ENCODE measurements around the gene APOD.
"Not testable (repeated sequence)": the region's sequence is repeated elsewhere in the genome, so short reads cannot be mapped to it uniquely, and the experiment has no call there.

Gene APOD

DNA sequence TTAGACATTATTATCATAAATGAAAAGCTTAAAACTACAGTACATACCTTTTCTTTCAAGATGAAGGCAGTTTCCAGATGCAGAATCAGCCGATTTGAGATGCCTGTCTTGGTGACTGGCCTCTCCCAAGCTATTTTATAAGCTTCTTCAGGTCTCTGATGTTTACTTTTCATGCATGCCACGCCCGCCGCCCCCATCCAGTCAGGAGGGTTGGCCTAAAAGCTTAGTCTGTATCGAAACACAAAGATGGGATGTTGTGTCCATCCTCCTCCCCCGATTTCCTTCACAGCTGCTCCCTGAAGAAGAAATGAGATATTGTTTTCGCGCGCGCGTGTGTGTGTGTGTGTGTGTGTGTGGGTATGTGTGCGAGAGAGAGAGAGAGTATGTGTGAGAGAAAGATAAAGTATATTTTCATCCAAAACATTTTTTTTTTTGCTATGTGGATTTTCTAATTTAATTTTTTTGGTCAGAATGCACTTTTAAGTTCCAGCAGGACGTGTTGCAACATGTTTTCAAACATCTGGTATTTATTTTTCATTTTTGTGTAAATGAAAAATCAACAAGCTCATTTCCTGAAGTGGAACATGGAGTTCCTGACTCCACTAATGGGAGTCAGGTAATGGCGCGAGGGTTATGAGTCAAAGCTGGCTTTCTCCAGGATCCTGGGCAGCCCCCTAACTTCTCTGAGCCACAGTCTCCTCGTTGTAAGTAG, at the start of gene APOD:
Gene APOD, minus strand, starts transcription at position 110 of the 712 bp plus-strand sequence. CDS start 4,479 bp downstream, outside the sequence.
- DNase-seq (ENCODE audit: low read depth) = no peak

DNA sequence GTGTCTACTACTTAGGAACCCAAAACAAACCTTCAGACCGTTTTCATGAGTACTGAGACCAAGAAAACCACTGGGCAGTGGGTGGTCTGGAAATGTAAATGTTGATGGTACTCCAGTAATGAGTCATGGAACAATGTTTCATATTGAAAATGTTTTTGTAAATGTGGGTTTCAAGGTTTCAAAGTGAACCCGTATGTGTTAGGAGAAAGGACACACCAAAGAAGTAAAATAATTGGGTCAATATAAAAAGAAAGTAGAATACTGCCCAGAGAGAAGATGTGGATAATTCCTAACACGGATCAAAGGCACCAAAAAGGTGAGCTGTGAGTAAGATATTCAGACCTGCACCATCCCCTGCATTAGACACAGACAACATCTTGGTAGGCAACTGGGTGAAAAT, 49.6 kb upstream of the APOD start:
- DNase-seq (ENCODE audit: low read depth) = not testable (repeated sequence)

- not testable (repeated sequence) for DNase-seq (ENCODE audit: low read depth)
Observed at GRCh38 chr3:195632501-195633185, 48.9 kb upstream of the APOD start.

GRCh38 chr3:195632046-195632445, 48.3 kb upstream of the APOD start:
- not testable (repeated sequence) for DNase-seq (ENCODE audit: low read depth)

DNA sequence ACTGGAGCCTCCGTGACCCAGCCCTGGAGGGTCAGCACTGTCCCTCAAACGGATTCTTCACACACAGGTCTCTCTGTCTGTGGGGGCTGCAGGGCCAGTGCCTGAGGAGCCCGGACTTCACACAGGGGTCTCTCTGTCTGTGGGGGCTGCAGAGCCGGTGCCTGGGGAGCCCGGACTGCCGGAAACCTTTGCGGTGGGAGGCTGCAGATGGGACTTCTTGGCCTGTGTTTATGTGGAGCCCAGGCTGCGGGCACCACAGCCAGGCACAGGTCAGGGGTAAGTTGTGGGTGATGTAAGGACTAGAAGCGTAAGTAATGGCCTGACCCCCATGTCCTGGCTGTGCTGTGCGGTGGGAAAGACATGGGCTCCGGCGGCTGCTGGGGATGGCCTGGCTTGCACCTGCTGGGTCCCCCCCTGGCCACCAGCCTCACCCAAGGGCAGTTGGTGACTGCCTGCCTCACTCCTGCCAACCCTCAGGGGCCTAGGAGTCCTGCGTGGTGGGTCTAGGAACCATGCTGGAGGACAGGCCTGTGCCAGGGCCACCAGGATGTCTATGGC, 47.3 kb upstream of the APOD start:
- DNase-seq (ENCODE audit: low read depth) = not testable (repeated sequence)

GRCh38 chr3:195630086-195630917, 46.6 kb upstream of the APOD start:
- DNase-seq (ENCODE audit: low read depth) = not testable (repeated sequence)

DNA sequence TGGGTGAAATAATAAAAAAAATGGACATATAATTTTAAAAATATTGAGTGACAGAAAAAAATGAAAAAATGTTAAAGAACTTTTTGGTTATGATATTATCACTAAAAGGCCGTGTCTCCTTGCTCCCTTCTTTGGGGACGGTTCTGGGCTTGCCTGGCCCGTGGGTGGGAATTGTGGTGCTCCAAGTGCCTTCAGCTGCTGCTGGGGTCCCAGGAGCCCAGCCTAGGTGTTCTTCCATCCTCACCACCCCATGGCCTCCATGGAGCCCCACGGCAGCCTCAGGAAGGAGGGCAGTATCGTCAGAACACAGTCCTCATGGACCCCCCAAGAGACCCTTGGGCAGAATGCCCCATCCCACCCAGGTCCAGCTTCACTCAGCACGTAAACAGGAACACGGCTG, 45.9 kb upstream of the APOD start:
- not testable (repeated sequence) for DNase-seq (ENCODE audit: low read depth)

GRCh38 chr3:195628386-195628920, 44.7 kb upstream of the APOD start:
- not testable (repeated sequence) for DNase-seq (ENCODE audit: low read depth)

GRCh38 chr3:195627515-195628385, 44.0 kb upstream of the APOD start:
- not testable (repeated sequence) for DNase-seq (ENCODE audit: low read depth)

DNA sequence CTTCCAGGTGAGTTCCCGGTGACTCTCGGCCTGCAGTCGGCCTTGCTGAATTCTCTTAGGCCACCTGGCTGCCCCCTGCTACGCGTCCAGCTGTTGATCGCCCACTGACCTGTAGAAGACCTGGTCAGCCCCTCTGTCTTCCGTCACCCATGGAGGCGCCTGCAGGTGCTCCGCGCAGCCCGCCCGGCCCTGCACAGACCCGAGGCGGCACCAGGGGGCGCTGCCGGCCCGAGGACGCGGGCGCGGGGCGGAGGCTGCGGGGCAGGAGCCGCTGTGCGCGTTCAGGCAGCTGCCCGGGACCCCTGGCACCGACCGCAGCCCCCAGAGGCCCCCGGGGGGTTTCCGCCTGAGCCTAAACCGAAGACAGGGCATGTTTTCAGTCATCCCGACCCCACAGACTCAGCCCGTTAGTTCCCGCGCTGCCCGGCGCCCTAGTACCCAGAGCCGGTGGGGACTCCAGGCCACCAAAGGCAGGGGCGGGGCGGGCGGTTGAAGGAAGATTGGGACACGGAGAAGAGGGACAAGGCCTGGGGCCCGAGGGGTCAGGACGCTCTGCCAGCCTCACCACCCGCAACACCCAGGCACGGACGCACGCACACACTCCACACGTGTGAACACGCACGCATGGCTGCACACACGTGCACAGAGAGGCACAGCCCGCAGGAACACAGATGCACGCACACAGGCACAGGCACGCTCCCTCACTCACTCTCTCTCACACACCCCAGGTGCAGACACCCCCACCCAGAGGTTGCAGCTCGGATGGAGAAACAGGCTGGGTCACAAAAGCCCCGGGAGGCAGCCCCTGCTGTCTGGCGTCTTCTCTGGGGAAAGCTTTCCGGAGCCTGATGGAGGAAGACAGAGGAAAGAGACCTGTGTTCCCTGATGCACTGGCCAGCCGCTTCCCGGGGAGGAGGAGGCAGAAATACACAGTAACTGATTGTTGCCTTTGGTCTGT, 41.1 kb upstream of the APOD start:
- not testable (repeated sequence) for DNase-seq (ENCODE audit: low read depth)

DNA sequence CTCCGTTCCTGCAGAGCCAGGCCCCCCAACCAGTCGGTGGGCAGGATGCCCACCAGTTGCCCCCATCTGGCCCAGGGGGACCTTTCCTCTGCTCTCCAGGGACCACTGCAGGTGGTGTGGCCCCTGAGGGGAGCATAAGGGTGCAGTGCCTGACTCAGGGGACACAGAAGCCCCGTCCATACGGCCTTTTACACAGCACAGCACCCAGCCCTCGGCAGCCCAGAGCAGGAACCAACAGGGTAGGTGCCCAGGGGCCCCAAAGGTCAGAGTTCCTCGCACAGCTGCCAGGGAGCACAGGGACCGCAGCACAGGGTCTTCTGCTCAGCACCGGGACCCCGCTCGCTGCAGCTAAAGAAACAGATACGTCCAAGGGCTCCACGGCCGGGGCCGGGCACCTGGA, 40.4 kb upstream of the APOD start:
- not testable (repeated sequence) for DNase-seq (ENCODE audit: low read depth)

GRCh38 chr3:195623217-195623965, 39.7 kb upstream of the APOD start:
- DNase-seq (ENCODE audit: low read depth) = not testable (repeated sequence)

DNA sequence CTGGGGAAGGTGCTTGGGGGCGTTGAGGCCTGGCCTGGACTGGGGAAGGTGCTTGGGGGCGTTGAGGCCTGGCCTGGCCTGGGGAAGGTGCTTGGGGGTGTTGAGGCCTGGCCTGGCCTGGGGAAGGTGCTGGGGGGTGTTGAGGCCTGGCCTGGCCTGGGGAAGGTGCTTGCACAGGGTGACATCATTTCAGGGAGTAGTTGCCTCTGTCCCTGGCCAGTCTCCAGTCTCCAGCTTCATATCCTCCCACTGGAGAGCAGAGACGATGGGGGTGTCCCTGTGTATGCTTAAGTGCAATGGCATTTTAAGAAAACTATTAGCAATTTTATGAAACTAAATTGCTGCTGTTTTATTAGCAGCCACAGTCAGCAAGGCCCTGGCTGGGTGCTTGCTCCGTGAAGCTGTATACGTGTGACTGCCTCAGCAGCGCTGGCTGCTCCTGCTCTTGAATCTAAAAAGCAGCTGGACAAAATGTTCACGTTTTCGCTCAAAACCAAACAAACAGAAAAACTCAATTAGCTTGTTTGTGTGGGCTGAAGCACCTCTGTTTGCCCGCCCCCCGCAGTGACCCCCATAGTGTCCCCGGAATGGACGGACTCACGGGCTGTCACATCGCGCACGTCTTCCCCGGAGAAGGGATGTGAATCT, 38.9 kb upstream of the APOD start:
- not testable (repeated sequence) for DNase-seq (ENCODE audit: low read depth)

- DNase-seq (ENCODE audit: low read depth) = not testable (repeated sequence)
Observed at GRCh38 chr3:195622012-195622411, 38.3 kb upstream of the APOD start.

DNA sequence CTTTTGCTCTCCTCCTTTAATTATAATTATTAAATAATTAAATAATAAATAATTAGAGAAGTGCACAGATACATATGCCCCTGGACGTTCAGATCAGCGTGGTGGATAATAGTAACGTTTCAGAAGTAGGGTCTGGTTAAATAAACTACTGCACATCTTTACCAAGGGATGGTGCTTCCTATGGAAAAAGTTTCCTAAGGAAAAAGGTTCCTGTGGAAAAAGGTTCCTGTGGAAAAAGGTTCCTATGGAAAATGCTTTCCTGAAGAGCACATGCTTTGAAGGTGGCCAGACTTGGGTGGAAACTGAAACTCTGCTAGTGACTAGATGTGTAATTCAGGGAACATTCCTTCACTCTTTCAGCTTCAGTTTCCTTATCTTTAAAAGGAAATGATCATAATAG, 37.4 kb upstream of the APOD start:
- DNase-seq (ENCODE audit: low read depth) = not testable (repeated sequence)

DNA sequence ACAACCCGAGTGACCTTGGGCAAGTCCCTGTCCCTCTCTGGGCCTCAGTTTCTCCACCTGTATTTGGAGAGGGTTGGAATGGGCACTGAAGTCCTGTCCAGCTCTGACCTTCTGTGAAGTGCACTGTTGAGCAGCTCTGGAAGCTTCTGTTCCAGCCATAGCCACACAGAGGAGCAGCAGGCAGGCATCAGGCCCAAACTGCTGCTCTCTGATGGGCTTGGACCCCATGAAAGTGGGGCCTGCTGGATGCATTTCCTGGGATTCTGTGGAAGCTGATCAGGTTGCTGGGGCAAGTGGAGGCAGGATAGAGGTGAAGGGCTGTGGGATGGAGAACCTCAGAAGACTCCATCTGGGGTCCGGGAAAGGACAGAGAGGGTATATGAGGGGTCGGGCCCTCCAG, 36.7 kb upstream of the APOD start:
- DNase-seq (ENCODE audit: low read depth) = not testable (repeated sequence)

DNA sequence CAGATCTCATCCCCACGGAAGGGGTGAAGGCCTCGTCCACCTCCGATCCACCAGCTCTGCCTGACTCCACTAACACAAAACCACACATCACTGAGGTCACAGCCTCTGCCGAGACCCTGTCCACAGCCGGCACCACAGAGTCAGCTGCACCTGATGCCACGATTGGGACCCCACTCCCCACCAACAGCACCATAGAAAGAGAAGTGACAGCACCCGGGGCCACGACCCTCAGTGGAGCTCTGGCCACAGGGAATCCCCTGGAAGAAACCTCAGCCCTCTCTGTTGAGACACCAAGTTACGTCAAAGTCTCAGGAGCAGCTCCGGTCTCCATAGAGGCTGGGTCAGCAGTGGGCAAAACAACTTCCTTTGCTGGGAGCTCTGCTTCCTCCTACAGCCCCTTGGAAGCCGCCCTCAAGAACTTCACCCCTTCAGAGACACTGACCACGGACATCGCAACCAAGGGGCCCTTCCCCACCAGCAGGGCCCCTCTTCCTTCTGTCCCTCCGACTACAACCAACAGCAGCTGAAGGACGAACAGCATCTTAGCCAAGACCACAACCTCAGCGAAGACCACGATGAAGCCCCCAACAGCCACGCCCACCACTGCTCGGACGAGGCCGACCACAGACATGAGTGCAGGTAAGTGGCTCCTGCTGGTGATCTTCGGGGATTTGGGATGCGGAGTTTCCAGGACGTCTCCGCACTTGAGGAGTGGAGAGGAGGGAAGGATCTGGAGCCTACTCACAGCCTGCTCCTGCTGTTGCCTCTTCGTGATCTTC, 36.0 kb upstream of the APOD start:
- DNase-seq (ENCODE audit: low read depth) = not testable (repeated sequence)

All from GM04504 (cell line).